ENCODE data around the gene HLCS. TPM values are rescaled to one million over a fixed set of nuclear protein-coding genes. Genes with fewer than 3 reads are reported as not detected.

The HLCS gene
- total RNA-seq, 1 donor from 2014 or later: 14.8 TPM

DNA sequence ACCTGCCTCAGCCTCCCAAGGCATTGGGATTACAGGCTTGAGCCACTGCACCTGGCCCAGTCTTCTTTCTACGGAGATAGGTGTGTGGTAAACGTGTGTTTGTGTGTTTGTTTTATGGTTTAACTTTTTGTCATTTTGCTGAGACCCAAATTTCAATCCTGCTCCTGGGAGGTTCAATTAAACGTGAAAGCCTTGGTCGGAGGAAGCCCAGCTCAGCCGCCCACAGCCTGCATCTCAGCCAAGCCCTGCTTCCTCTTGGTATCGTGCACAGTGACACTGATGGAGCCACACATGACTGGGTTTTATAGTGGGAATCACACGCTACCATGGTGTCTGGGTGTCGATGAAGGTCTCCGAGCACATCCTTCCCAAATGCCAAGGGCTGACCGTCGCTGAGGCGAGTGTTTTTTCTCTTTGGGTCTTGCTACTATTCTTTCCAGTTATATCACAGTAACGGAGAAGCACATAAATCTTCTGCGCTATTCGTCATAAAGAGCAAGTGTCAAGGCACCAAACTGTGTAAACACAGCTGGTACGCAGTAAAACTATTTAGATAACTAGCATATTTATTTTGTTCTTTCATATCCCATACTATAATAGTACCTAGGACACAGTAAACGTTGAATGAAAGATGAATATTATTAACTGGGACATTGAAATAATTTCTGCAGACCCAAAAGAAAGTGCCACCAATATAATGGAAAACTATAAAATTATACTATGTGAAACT lies 39.3 kb downstream of the HLCS start:
- DNase-seq (ENCODE audit: extremely low spot score, unreplicated experiment): no peak
- Mint-ChIP-seq H3K36me3 (no peaks in the 10 kb centered on the region), H3K4me3 (no peak overlapping the region), H3K9me3 (no peaks in the 10 kb centered on the region), H3K27ac (no peak overlapping the region), H3K4me1 (ENCODE audit: unreplicated experiment) (peaks cover 11% of the 10 kb centered on the region), H3K27me3 (no peaks in the 10 kb centered on the region)
- TF ChIP-seq, protein P1, sequence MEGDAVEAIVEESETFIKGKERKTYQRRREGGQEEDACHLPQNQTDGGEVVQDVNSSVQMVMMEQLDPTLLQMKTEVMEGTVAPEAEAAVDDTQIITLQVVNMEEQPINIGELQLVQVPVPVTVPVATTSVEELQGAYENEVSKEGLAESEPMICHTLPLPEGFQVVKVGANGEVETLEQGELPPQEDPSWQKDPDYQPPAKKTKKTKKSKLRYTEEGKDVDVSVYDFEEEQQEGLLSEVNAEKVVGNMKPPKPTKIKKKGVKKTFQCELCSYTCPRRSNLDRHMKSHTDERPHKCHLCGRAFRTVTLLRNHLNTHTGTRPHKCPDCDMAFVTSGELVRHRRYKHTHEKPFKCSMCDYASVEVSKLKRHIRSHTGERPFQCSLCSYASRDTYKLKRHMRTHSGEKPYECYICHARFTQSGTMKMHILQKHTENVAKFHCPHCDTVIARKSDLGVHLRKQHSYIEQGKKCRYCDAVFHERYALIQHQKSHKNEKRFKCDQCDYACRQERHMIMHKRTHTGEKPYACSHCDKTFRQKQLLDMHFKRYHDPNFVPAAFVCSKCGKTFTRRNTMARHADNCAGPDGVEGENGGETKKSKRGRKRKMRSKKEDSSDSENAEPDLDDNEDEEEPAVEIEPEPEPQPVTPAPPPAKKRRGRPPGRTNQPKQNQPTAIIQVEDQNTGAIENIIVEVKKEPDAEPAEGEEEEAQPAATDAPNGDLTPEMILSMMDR (conservative IDR thresholded peaks at IDR 0.05): no peak

DNA sequence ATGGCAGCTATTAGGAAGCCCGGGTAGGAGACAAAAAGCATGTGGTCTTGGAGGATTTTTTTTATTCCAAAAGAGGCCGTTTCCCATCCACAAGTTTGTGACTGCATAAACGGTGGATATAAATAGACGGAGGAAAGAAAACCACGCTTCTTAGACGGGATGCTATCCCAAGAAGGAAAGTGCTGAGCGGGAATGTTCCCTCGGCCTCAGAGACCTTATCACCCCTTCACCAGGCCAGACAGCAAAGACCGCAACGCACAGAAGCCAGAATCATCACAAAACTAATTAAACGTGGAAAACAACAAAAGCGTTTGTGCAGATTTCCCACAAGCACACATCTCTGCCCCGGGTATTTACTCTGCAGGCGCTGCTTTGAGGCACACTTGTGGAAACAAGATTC lies 43.2 kb downstream of the HLCS start:
- H3K27me3 Mint-ChIP-seq: no peaks in the 10 kb centered on the region
- H3K9me3 Mint-ChIP-seq: no peaks in the 10 kb centered on the region
- peaks cover 16% of the 10 kb centered on the region for H3K4me1 Mint-ChIP-seq (ENCODE audit: unreplicated experiment)
- no peak overlapping the region for H3K4me3 Mint-ChIP-seq
- no peak overlapping the region for H3K27ac Mint-ChIP-seq
- no peaks in the 10 kb centered on the region for H3K36me3 Mint-ChIP-seq
- TF ChIP-seq, protein P1 (conservative IDR thresholded peaks at IDR 0.05): no peak
- DNase-seq (ENCODE audit: extremely low spot score, unreplicated experiment): no peak

DNA sequence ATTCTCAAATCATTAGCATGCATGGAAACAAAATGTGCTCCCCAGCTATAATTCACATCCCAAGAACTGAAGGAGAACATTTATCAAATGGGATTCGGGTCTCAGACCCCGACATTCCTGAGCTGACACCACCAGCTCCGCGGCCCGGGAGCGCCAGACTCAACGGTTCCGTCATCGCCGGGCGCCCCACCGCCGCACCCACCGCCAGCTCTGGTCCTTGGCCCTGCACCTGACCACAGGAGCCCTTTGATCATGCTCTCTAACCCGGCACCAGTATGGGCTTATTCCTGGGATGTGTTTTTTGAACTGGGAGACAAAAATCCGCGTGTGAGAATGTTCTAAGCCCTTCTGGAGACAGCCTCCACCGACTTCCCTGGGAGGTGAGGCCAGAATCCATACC lies 43.6 kb downstream of the HLCS start:
- H3K4me1 Mint-ChIP-seq (ENCODE audit: unreplicated experiment): peaks cover 20% of the 10 kb centered on the region
- H3K4me3 Mint-ChIP-seq: no peak overlapping the region
- no peak overlapping the region for H3K27ac Mint-ChIP-seq
- TF ChIP-seq, protein P1 (conservative IDR thresholded peaks at IDR 0.05): no peak
- no peaks in the 10 kb centered on the region for H3K9me3 Mint-ChIP-seq
- H3K27me3 Mint-ChIP-seq: no peaks in the 10 kb centered on the region
- no peaks in the 10 kb centered on the region for H3K36me3 Mint-ChIP-seq
- DNase-seq (ENCODE audit: extremely low spot score, unreplicated experiment): no peak

DNA sequence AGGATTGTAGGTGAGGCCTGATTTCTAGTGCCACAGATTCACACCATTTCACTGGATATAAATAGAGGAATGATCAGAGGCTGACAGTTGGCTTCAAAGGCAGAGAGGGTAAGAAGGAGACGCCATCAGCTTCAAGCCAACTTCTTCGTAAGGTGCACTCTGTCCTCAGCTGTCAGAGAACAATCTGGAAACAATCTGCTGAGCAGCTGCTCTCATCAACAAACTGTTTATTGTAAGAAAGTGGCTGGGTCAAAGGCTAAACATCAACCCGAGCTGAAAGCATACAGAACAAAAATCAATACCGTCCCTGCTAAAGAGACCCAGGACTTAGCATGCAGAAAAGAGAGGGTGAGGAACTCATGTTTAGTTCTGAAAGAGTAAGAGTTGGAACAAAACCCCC lies 48.2 kb downstream of the HLCS start:
- H3K4me3 Mint-ChIP-seq: no peak overlapping the region
- TF ChIP-seq, protein P1 (conservative IDR thresholded peaks at IDR 0.05): no peak
- no peaks in the 10 kb centered on the region for H3K27me3 Mint-ChIP-seq
- no peaks in the 10 kb centered on the region for H3K9me3 Mint-ChIP-seq
- no peaks in the 10 kb centered on the region for H3K36me3 Mint-ChIP-seq
- peaks cover 17% of the 10 kb centered on the region for H3K4me1 Mint-ChIP-seq (ENCODE audit: unreplicated experiment)
- no peak for DNase-seq (ENCODE audit: extremely low spot score, unreplicated experiment)
- H3K27ac Mint-ChIP-seq: no peak overlapping the region

DNA sequence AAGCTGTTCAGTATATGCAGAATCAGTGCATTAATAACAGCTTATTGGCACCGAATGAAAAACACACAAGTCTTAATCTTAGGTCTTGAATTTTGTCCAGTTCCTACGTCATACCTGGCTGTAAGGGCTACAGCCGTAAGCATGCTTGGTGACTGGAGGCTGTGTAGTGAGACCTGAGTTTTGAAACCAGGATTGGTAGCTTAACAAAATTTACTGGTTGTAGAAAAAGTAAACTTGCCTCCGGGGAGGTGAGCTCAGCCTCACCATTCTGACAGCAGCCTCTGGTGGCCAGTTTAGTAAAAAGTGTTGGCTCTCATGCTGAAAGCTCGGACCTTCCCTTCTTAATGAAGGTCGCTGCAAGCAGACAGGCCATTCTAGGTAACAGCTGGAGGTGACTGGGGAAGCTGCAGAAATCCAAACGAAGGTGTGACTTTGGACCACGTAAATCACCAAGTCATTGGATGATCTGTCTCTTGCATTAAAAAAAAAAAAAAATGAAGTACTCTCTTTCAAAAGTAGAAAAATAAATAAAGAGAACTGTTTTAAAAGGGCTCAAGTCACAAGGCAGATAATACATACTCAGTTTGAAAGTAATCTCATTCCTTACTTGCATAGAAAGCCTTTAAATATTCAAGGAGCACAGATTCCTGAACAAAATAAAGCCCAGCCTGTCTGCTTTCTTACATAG lies 48.9 kb downstream of the HLCS start:
- H3K9me3 Mint-ChIP-seq: no peaks in the 10 kb centered on the region
- no peak overlapping the region for H3K27ac Mint-ChIP-seq
- H3K4me1 Mint-ChIP-seq (ENCODE audit: unreplicated experiment): peaks cover 13% of the 10 kb centered on the region
- H3K27me3 Mint-ChIP-seq: no peaks in the 10 kb centered on the region
- no peaks in the 10 kb centered on the region for H3K36me3 Mint-ChIP-seq
- no peak overlapping the region for H3K4me3 Mint-ChIP-seq
- TF ChIP-seq, protein P1 (conservative IDR thresholded peaks at IDR 0.05): peak; percentile 70
- no peak for DNase-seq (ENCODE audit: extremely low spot score, unreplicated experiment)

Measured in type B pancreatic cell (in vitro differentiated cells).